ENCODE measurements around the gene ZNF598.
A peak's percentile ranks its signal among the peaks of the same experiment; 100 is the strongest.

ZNF598 gene

GRCh38 chr16:1984347-1985225 is 25.0 kb downstream of the ZNF598 start:
- Histone ChIP-seq H3K27me3 (ENCODE audit: insufficient read depth, insufficient read length) (peaks cover 11% of the 10 kb centered on the region), H3K36me3 (ENCODE audit: insufficient read depth, insufficient read length, low read length) (peaks cover 39% of the 10 kb centered on the region), H3K4me3 (ENCODE audit: insufficient read length, low read depth) (peak overlapping the region; percentile 89), H3K4me1 (ENCODE audit: insufficient read depth, insufficient read length) (peaks cover 38% of the 10 kb centered on the region), H3K9ac (ENCODE audit: insufficient read length, low read depth) (peak overlapping the region; percentile 97), H3K9me3 (ENCODE audit: insufficient read depth, low read length) (no peaks in the 10 kb centered on the region)
- no peak for DNase-seq (ENCODE audit: low read depth, low spot score)
- no peak for TF ChIP-seq ZNF274 (IDR thresholded peaks at IDR 0.05; ENCODE audit: low read depth, low read length)
- TF ChIP-seq YY1 (IDR thresholded peaks at IDR 0.05; ENCODE audit: insufficient read depth, insufficient read length) = no peak
- TF ChIP-seq SUZ12 (IDR thresholded peaks at IDR 0.05; ENCODE audit: extremely low read depth, insufficient read depth, insufficient read length) = no peak

GRCh38 chr16:1983544-1984346 is 25.9 kb downstream of the ZNF598 start, which contains the start of gene GFER:
TSS of gene GFER (plus strand) at chr16:1984193. CDS start at chr16:1984219, 26 bp downstream.
- Histone ChIP-seq H3K9ac (ENCODE audit: insufficient read length, low read depth) (peak within 1 kb of the TSS; percentile 97), H3K36me3 (ENCODE audit: insufficient read depth, insufficient read length, low read length) (peaks cover 47% of the 10 kb centered on the region), H3K4me3 (ENCODE audit: insufficient read length, low read depth) (peak within 1 kb of the TSS; percentile 89), H3K27me3 (ENCODE audit: insufficient read depth, insufficient read length) (peaks cover 3% of the 10 kb centered on the region), H3K9me3 (ENCODE audit: insufficient read depth, low read length) (no peaks in the 10 kb centered on the region), H3K4me1 (ENCODE audit: insufficient read depth, insufficient read length) (peaks cover 33% of the 10 kb centered on the region)
- peak; percentile 92 for DNase-seq (ENCODE audit: low read depth, low spot score)
- TF ChIP-seq SUZ12 (IDR thresholded peaks at IDR 0.05; ENCODE audit: extremely low read depth, insufficient read depth, insufficient read length) (no peak), YY1 (IDR thresholded peaks at IDR 0.05; ENCODE audit: insufficient read depth, insufficient read length) (peak; percentile 90), ZNF274 (IDR thresholded peaks at IDR 0.05; ENCODE audit: low read depth, low read length) (no peak)

DNA sequence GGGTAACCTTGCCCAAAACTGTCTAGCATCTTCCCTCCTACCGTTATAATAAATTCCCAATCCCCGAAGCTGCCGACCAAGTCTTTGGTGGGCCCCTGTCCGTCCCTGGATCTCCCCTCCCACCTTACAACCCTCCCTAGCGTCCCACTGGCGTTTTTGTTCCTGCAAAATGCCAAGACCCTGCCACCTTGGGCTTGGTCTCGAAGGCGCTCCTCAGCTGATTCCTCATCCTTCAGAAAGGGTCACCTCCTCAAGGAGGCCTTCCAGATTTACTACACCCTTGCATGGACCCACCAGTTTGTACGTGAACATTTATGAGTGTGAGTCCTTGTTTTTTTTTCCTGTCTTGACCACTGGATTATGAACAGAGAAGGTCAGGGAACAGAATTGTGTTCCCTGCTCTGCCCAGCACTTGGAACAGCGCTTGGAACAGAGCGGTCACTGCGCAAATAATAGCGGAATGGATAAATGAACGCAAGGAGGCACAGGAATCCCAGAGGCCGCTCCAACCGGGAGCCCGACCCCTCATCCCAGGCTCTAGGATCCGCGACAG is 26.6 kb downstream of the ZNF598 start:
- no peak for DNase-seq (ENCODE audit: low read depth, low spot score)
- Histone ChIP-seq H3K9ac (ENCODE audit: insufficient read length, low read depth) (peak overlapping the region; percentile 88), H3K27me3 (ENCODE audit: insufficient read depth, insufficient read length) (no peaks in the 10 kb centered on the region), H3K36me3 (ENCODE audit: insufficient read depth, insufficient read length, low read length) (peaks cover 53% of the 10 kb centered on the region), H3K4me1 (ENCODE audit: insufficient read depth, insufficient read length) (peaks cover 33% of the 10 kb centered on the region), H3K9me3 (ENCODE audit: insufficient read depth, low read length) (no peaks in the 10 kb centered on the region), H3K4me3 (ENCODE audit: insufficient read length, low read depth) (peak overlapping the region; percentile 62)
- TF ChIP-seq YY1 (IDR thresholded peaks at IDR 0.05; ENCODE audit: insufficient read depth, insufficient read length) (no peak), SUZ12 (IDR thresholded peaks at IDR 0.05; ENCODE audit: extremely low read depth, insufficient read depth, insufficient read length) (no peak), ZNF274 (IDR thresholded peaks at IDR 0.05; ENCODE audit: low read depth, low read length) (no peak)

- peaks cover 32% of the 10 kb centered on the region for H3K4me1 ChIP-seq (ENCODE audit: insufficient read depth, insufficient read length)
- H3K36me3 ChIP-seq (ENCODE audit: insufficient read depth, insufficient read length, low read length) = peaks cover 56% of the 10 kb centered on the region
- H3K9ac ChIP-seq (ENCODE audit: insufficient read length, low read depth) = peak overlapping the region; percentile 61
- no peaks in the 10 kb centered on the region for H3K9me3 ChIP-seq (ENCODE audit: insufficient read depth, low read length)
- TF ChIP-seq YY1 (IDR thresholded peaks at IDR 0.05; ENCODE audit: insufficient read depth, insufficient read length) = no peak
- TF ChIP-seq ZNF274 (IDR thresholded peaks at IDR 0.05; ENCODE audit: low read depth, low read length) = no peak
- no peak for TF ChIP-seq SUZ12 (IDR thresholded peaks at IDR 0.05; ENCODE audit: extremely low read depth, insufficient read depth, insufficient read length)
- no peaks in the 10 kb centered on the region for H3K27me3 ChIP-seq (ENCODE audit: insufficient read depth, insufficient read length)
- DNase-seq (ENCODE audit: low read depth, low spot score) = no peak
- no peak overlapping the region for H3K4me3 ChIP-seq (ENCODE audit: insufficient read length, low read depth)
These were observed 27.6 kb downstream of the ZNF598 start for GRCh38 chr16:1982013-1982433.

DNA sequence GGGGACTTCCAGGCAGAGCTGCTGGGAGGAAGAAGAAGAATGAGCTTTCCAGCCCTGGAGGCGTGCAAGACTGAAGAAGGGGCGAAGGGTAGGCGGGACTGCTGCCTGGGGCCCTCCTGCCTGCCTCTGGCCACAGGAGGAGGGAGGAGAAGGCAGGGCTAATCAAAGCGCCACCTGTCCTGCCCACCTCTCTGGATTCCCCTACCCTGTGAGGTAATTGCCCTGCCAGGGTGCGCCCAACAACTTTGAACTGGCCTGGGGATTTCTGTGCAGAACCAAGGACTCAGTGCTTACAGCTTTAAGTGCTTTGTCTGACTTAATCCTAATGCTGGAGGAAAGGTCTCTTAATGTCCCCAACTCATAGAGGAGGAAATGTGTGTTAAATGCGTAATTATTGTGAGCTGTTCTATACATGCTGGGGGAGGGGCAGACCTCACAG is 28.2 kb downstream of the ZNF598 start, which contains the start of gene NOXO1:
Gene NOXO1 (minus strand): TSS at position 72 of the 439 bp plus-strand sequence. CDS start 290 bp downstream, outside the sequence.
- DNase-seq (ENCODE audit: low read depth, low spot score) = no peak
- Histone ChIP-seq H3K4me1 (ENCODE audit: insufficient read depth, insufficient read length) (peaks cover 29% of the 10 kb centered on the region), H3K4me3 (ENCODE audit: insufficient read length, low read depth) (no peak within 1 kb of the TSS), H3K9me3 (ENCODE audit: insufficient read depth, low read length) (no peaks in the 10 kb centered on the region), H3K9ac (ENCODE audit: insufficient read length, low read depth) (peak within 1 kb of the TSS; percentile 61), H3K36me3 (ENCODE audit: insufficient read depth, insufficient read length, low read length) (peaks cover 56% of the 10 kb centered on the region), H3K27me3 (ENCODE audit: insufficient read depth, insufficient read length) (no peaks in the 10 kb centered on the region)
- TF ChIP-seq ZNF274 (IDR thresholded peaks at IDR 0.05; ENCODE audit: low read depth, low read length) = no peak
- no peak for TF ChIP-seq SUZ12 (IDR thresholded peaks at IDR 0.05; ENCODE audit: extremely low read depth, insufficient read depth, insufficient read length)
- TF ChIP-seq YY1 (IDR thresholded peaks at IDR 0.05; ENCODE audit: insufficient read depth, insufficient read length) = no peak

- Histone ChIP-seq H3K9me3 (ENCODE audit: insufficient read depth, low read length) (no peaks in the 10 kb centered on the region), H3K36me3 (ENCODE audit: insufficient read depth, insufficient read length, low read length) (peaks cover 56% of the 10 kb centered on the region), H3K4me1 (ENCODE audit: insufficient read depth, insufficient read length) (peaks cover 22% of the 10 kb centered on the region), H3K9ac (ENCODE audit: insufficient read length, low read depth) (no peak overlapping the region), H3K4me3 (ENCODE audit: insufficient read length, low read depth) (no peak overlapping the region), H3K27me3 (ENCODE audit: insufficient read depth, insufficient read length) (no peaks in the 10 kb centered on the region)
- TF ChIP-seq SUZ12 (IDR thresholded peaks at IDR 0.05; ENCODE audit: extremely low read depth, insufficient read depth, insufficient read length) = no peak
- TF ChIP-seq YY1 (IDR thresholded peaks at IDR 0.05; ENCODE audit: insufficient read depth, insufficient read length) = no peak
- no peak for TF ChIP-seq ZNF274 (IDR thresholded peaks at IDR 0.05; ENCODE audit: low read depth, low read length)
- DNase-seq (ENCODE audit: low read depth, low spot score) = no peak
These were observed 28.9 kb downstream of the ZNF598 start for GRCh38 chr16:1980770-1981087.
